ENCODE measurements around the gene PCGF6. TPM values are rescaled to one million over a fixed set of nuclear protein-coding genes. Genes with fewer than 3 reads are reported as not detected.

PCGF6 gene
- total RNA-seq, 1 experiment from 2014 or later = 19.2 TPM

- TF ChIP-seq, protein P1, sequence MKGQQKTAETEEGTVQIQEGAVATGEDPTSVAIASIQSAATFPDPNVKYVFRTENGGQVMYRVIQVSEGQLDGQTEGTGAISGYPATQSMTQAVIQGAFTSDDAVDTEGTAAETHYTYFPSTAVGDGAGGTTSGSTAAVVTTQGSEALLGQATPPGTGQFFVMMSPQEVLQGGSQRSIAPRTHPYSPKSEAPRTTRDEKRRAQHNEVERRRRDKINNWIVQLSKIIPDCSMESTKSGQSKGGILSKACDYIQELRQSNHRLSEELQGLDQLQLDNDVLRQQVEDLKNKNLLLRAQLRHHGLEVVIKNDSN (CRISPR knock-in tag; IDR thresholded peaks at IDR 0.05) = peak; percentile 40; the same call in 1 of the 2 replicates
- TF ChIP-seq ZNF396 (CRISPR knock-in tag; IDR thresholded peaks at IDR 0.05; ENCODE audit: borderline replicate concordance) = no peak
- TF ChIP-seq JUN (CRISPR knock-in tag; IDR thresholded peaks at IDR 0.05) = 0 out of 2 replicates have a peak, but pooled peaks have one; percentile 44
- TF ChIP-seq KAT7 (CRISPR knock-in tag; IDR thresholded peaks at IDR 0.05; ENCODE audit: borderline replicate concordance) = no peak
- no peak for TF ChIP-seq ZNF317 (CRISPR knock-in tag; IDR thresholded peaks at IDR 0.05; ENCODE audit: borderline replicate concordance, low read depth)
- TF ChIP-seq, protein P2, sequence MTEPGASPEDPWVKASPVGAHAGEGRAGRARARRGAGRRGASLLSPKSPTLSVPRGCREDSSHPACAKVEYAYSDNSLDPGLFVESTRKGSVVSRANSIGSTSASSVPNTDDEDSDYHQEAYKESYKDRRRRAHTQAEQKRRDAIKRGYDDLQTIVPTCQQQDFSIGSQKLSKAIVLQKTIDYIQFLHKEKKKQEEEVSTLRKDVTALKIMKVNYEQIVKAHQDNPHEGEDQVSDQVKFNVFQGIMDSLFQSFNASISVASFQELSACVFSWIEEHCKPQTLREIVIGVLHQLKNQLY (CRISPR knock-in tag; IDR thresholded peaks at IDR 0.05) = no peak
- no peak for TF ChIP-seq ZNF263 (CRISPR knock-in tag; IDR thresholded peaks at IDR 0.05; ENCODE audit: low read depth)
- no peak for TF ChIP-seq GRHL2 (CRISPR knock-in tag; IDR thresholded peaks at IDR 0.05; ENCODE audit: insufficient replicate concordance, severe bottlenecking)
Observed at GRCh38 chr10:103265717-103266329, 85.1 kb downstream of the PCGF6 start (continued).

GRCh38 chr10:103262229-103262628 lies 88.7 kb downstream of the PCGF6 start:
- Mint-ChIP-seq H3K4me3 (no peak overlapping the region), H3K9me3 (peaks cover 35% of the 10 kb centered on the region), H3K27me3 (ENCODE audit: low read depth) (peaks cover 14% of the 10 kb centered on the region), H3K36me3 (peaks cover 22% of the 10 kb centered on the region), H3K27ac (no peak overlapping the region), H3K4me1 (no peaks in the 10 kb centered on the region)
- no peak for DNase-seq (ENCODE audit: low spot score)
- ChIA-PET CTCF (no interaction called here), POLR2A (no interaction called here)
- no peak for TF ChIP-seq ATF2 (CRISPR knock-in tag; IDR thresholded peaks at IDR 0.05; ENCODE audit: borderline replicate concordance, low read depth)
- TF ChIP-seq, protein P1 (CRISPR knock-in tag; IDR thresholded peaks at IDR 0.05) = peak; percentile 45; the same call in 1 of the 2 replicates
- TF ChIP-seq FOXP1 (CRISPR knock-in tag; IDR thresholded peaks at IDR 0.05; ENCODE audit: borderline replicate concordance) = no peak
- peak; percentile 56 for TF ChIP-seq USF2 (CRISPR knock-in tag; IDR thresholded peaks at IDR 0.05)
- no peak for TF ChIP-seq GABPB1 (CRISPR knock-in tag; IDR thresholded peaks at IDR 0.05)
- TF ChIP-seq, protein P3, sequence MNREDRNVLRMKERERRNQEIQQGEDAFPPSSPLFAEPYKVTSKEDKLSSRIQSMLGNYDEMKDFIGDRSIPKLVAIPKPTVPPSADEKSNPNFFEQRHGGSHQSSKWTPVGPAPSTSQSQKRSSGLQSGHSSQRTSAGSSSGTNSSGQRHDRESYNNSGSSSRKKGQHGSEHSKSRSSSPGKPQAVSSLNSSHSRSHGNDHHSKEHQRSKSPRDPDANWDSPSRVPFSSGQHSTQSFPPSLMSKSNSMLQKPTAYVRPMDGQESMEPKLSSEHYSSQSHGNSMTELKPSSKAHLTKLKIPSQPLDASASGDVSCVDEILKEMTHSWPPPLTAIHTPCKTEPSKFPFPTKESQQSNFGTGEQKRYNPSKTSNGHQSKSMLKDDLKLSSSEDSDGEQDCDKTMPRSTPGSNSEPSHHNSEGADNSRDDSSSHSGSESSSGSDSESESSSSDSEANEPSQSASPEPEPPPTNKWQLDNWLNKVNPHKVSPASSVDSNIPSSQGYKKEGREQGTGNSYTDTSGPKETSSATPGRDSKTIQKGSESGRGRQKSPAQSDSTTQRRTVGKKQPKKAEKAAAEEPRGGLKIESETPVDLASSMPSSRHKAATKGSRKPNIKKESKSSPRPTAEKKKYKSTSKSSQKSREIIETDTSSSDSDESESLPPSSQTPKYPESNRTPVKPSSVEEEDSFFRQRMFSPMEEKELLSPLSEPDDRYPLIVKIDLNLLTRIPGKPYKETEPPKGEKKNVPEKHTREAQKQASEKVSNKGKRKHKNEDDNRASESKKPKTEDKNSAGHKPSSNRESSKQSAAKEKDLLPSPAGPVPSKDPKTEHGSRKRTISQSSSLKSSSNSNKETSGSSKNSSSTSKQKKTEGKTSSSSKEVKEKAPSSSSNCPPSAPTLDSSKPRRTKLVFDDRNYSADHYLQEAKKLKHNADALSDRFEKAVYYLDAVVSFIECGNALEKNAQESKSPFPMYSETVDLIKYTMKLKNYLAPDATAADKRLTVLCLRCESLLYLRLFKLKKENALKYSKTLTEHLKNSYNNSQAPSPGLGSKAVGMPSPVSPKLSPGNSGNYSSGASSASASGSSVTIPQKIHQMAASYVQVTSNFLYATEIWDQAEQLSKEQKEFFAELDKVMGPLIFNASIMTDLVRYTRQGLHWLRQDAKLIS (CRISPR knock-in tag; IDR thresholded peaks at IDR 0.05; ENCODE audit: borderline replicate concordance) = no peak
- no peak for TF ChIP-seq ARID4B (CRISPR knock-in tag; IDR thresholded peaks at IDR 0.05; ENCODE audit: borderline replicate concordance)
- TF ChIP-seq E2F4 (CRISPR knock-in tag; IDR thresholded peaks at IDR 0.05; ENCODE audit: borderline replicate concordance, low read depth) = no peak
- no peak for TF ChIP-seq NFATC4 (CRISPR knock-in tag; IDR thresholded peaks at IDR 0.05)
- peak; percentile 61 for TF ChIP-seq NFYB (CRISPR knock-in tag; conservative IDR thresholded peaks at IDR 0.05; ENCODE audit: low read depth)
- ATAC-seq = no peak
